ENCODE measurements around the gene IFNL2. TPM values are rescaled to one million over a fixed set of nuclear protein-coding genes. Genes with fewer than 3 reads are reported as not detected.
A peak's percentile ranks its signal among the peaks of the same experiment; 100 is the strongest.
"Not testable (repeated sequence)": the region's sequence is repeated elsewhere in the genome, so short reads cannot be mapped to it uniquely, and the experiment has no call there.

The IFNL2 gene
- polyA plus RNA-seq, 1 donor from 2014 or later = not detected

DNA sequence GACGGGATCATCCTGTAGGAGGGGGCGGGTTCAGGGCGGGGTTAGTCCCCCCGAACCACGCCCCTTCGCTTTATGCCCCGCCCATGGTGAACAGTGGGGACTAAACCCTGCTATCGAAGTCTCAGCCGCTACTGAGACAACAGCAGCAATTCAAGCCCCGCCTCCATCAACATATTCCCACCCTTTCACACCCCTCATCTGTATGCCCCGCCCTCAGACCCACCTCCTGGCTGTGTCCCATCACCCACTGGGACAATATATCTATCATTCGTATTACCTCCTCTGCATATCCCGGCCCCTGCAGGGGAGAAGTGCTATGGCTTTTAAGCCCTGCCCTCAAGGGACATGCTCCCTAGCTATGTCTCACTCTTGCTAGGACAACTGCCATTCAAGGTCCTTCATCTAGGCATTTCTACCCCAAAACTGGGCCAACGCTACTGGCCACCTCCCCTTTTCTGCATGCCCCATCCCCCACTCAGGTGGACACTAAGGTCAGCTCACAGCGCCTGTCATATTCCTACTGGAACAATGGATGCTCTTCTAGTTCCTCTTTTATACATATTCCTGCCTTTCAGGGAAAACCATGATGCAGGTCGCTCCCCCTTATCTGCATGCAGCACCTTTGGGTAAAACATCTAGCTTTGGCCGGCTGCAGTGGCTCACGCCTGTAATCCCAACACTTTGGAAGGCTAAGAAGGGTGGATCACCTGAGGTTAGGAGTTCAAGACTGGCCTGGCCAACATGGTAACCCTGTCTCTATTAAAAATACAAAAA, 40.5 kb downstream of the IFNL2 start:
- Histone ChIP-seq H3F3A (ENCODE audit: insufficient read depth, low read length, poor library complexity, severe bottlenecking) (no peaks in the 10 kb centered on the region), H3K27ac (ENCODE audit: low read length) (no peak overlapping the region), H3K36me3 (ENCODE audit: insufficient read depth, low read length) (no peaks in the 10 kb centered on the region), H3K9ac (ENCODE audit: low read length) (no peak overlapping the region), H4K20me1 (ENCODE audit: insufficient read depth) (no peaks in the 10 kb centered on the region), H3K4me2 (ENCODE audit: low read length) (no peak overlapping the region), H3K9me2 (ENCODE audit: insufficient read depth, low read length) (no peaks in the 10 kb centered on the region), H3K27me3 (ENCODE audit: insufficient read depth, low read depth, low read length) (peaks cover 37% of the 10 kb centered on the region), H3K4me3 (ENCODE audit: low read length) (no peak overlapping the region), H2AFZ (ENCODE audit: low read depth, low read length) (no peak overlapping the region), H3K9me3 (ENCODE audit: low read length) (no peaks in the 10 kb centered on the region), H3K79me2 (replicated peaks; ENCODE audit: insufficient read depth, low read length) (no peaks in the 10 kb centered on the region)
- TF ChIP-seq, protein P1, sequence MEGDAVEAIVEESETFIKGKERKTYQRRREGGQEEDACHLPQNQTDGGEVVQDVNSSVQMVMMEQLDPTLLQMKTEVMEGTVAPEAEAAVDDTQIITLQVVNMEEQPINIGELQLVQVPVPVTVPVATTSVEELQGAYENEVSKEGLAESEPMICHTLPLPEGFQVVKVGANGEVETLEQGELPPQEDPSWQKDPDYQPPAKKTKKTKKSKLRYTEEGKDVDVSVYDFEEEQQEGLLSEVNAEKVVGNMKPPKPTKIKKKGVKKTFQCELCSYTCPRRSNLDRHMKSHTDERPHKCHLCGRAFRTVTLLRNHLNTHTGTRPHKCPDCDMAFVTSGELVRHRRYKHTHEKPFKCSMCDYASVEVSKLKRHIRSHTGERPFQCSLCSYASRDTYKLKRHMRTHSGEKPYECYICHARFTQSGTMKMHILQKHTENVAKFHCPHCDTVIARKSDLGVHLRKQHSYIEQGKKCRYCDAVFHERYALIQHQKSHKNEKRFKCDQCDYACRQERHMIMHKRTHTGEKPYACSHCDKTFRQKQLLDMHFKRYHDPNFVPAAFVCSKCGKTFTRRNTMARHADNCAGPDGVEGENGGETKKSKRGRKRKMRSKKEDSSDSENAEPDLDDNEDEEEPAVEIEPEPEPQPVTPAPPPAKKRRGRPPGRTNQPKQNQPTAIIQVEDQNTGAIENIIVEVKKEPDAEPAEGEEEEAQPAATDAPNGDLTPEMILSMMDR (IDR thresholded peaks at IDR 0.05; ENCODE audit: poor library complexity, severe bottlenecking) = no peak
- TF ChIP-seq POLR2AphosphoS5 (IDR thresholded peaks at IDR 0.05) = no peak

DNA sequence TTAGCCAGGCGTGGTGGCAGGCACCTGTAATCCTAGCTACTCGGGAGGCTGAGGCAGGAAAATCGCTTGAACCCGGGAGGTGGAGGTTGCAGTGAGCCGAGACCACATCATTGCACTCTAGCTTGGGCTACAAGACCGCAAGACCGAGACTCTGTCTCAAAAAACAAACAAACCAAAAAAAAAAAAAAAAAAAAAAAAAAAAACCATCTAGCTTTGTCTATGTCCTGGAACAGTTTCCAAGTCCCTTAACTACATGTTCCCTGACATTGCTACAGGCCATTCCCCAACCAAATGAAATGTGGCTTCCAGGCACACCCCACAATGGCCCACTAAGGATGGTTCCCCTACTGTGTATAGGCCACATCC, 41.1 kb downstream of the IFNL2 start:
- H3K4me2 ChIP-seq (ENCODE audit: low read length); H3F3A ChIP-seq (ENCODE audit: insufficient read depth, low read length, poor library complexity, severe bottlenecking); H3K9me2 ChIP-seq (ENCODE audit: insufficient read depth, low read length); H3K4me3 ChIP-seq (ENCODE audit: low read length); H3K36me3 ChIP-seq (ENCODE audit: insufficient read depth, low read length); H3K27ac ChIP-seq (ENCODE audit: low read length); H4K20me1 ChIP-seq (ENCODE audit: insufficient read depth); H2AFZ ChIP-seq (ENCODE audit: low read depth, low read length); H3K9ac ChIP-seq (ENCODE audit: low read length); H3K79me2 ChIP-seq (replicated peaks; ENCODE audit: insufficient read depth, low read length); H3K9me3 ChIP-seq (ENCODE audit: low read length): not testable (repeated sequence)
- H3K27me3 ChIP-seq (ENCODE audit: insufficient read depth, low read depth, low read length) = peaks cover 37% of the 10 kb centered on the region

DNA sequence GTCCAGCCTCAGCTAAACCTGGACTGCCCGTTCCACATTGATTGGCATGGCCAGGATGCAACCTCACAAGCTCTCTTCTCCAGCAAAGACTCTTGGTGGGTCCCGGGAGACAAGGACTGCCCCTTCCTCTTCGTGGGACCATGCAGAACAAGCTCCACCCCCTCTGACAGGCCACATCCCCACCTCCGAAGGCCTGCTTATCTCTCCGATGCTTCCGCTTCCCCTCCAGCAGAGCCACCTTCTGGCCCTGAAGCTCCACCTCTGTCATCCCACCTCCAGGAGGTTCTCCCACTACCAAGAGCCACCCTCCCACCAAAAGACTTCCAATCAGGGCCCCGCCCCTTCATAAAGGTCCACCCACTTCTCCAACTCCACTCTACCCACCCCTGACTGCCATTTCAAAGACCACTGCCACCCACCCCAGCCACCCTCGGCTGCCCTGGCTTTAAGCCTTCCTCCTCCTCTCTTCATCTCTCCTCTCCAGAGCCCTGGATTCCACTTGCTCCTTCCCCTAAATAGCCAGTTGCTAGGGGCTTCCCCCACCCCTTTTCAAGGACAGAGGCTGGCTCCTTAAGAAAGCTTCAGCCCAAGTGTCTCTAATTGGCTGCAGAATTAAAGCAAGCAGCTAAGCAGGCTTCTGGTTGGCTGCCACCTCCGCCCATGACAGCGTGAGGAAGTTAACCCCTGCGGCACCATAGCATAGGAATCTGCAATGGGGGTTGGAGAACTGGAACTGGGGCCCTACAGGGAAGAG, 42.5 kb downstream of the IFNL2 start:
- H3K27me3 ChIP-seq (ENCODE audit: insufficient read depth, low read depth, low read length) = peaks cover 29% of the 10 kb centered on the region
- H3K4me2 ChIP-seq (ENCODE audit: low read length) = no peak overlapping the region
- H3K9ac ChIP-seq (ENCODE audit: low read length) = no peak overlapping the region
- no peaks in the 10 kb centered on the region for H3K9me3 ChIP-seq (ENCODE audit: low read length)
- no peaks in the 10 kb centered on the region for H3K9me2 ChIP-seq (ENCODE audit: insufficient read depth, low read length)
- no peaks in the 10 kb centered on the region for H3F3A ChIP-seq (ENCODE audit: insufficient read depth, low read length, poor library complexity, severe bottlenecking)
- H3K36me3 ChIP-seq (ENCODE audit: insufficient read depth, low read length) = no peaks in the 10 kb centered on the region
- no peak overlapping the region for H2AFZ ChIP-seq (ENCODE audit: low read depth, low read length)
- H3K27ac ChIP-seq (ENCODE audit: low read length) = no peak overlapping the region
- no peaks in the 10 kb centered on the region for H3K79me2 ChIP-seq (replicated peaks; ENCODE audit: insufficient read depth, low read length)
- TF ChIP-seq EP300 (conservative IDR thresholded peaks at IDR 0.05; ENCODE audit: poor library complexity, severe bottlenecking) (no peak), TAF1 (IDR thresholded peaks at IDR 0.05; ENCODE audit: low read depth) (no peak), POLR2AphosphoS5 (IDR thresholded peaks at IDR 0.05) (no peak), SMC3 (conservative IDR thresholded peaks at IDR 0.05; ENCODE audit: poor library complexity) (no peak), EZH2 (IDR thresholded peaks at IDR 0.05; ENCODE audit: borderline replicate concordance, insufficient read depth, low read length, poor library complexity, severe bottlenecking) (no peak), RAD21 (conservative IDR thresholded peaks at IDR 0.05) (no peak), MXI1 (conservative IDR thresholded peaks at IDR 0.05; ENCODE audit: poor library complexity, severe bottlenecking) (no peak)
- TF ChIP-seq, protein P2, sequence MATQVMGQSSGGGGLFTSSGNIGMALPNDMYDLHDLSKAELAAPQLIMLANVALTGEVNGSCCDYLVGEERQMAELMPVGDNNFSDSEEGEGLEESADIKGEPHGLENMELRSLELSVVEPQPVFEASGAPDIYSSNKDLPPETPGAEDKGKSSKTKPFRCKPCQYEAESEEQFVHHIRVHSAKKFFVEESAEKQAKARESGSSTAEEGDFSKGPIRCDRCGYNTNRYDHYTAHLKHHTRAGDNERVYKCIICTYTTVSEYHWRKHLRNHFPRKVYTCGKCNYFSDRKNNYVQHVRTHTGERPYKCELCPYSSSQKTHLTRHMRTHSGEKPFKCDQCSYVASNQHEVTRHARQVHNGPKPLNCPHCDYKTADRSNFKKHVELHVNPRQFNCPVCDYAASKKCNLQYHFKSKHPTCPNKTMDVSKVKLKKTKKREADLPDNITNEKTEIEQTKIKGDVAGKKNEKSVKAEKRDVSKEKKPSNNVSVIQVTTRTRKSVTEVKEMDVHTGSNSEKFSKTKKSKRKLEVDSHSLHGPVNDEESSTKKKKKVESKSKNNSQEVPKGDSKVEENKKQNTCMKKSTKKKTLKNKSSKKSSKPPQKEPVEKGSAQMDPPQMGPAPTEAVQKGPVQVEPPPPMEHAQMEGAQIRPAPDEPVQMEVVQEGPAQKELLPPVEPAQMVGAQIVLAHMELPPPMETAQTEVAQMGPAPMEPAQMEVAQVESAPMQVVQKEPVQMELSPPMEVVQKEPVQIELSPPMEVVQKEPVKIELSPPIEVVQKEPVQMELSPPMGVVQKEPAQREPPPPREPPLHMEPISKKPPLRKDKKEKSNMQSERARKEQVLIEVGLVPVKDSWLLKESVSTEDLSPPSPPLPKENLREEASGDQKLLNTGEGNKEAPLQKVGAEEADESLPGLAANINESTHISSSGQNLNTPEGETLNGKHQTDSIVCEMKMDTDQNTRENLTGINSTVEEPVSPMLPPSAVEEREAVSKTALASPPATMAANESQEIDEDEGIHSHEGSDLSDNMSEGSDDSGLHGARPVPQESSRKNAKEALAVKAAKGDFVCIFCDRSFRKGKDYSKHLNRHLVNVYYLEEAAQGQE (IDR thresholded peaks at IDR 0.05; ENCODE audit: borderline replicate concordance) = no peak
- TF ChIP-seq, protein P1 (IDR thresholded peaks at IDR 0.05; ENCODE audit: poor library complexity, severe bottlenecking) = no peak
- no peaks in the 10 kb centered on the region for H4K20me1 ChIP-seq (ENCODE audit: insufficient read depth)
- peak overlapping the region; percentile 53 for H3K4me3 ChIP-seq (ENCODE audit: low read length)

Data from neural cell (in vitro differentiated cells).